Heart left ventricle (tissue), 13 donors: ENCODE measurements around the gene LONRF2.

ENCODE experiments used
- CTCF ChIP-seq, 12 donors: fragments of 200-600 bp; sonication (generic) in 4 of 12; IDR thresholded peaks; one replicate each; pipeline versions ENCODE4 v1.5.0 to v1.8.0; 2018 to 2022; ENCODE audit warnings: antibody characterized with exemption in 12 of 12, mild to moderate bottlenecking in 5 of 12
- POLR2A ChIP-seq, 2 donors: fragments of 450-650 bp; IDR thresholded peaks; one replicate each; pipeline ENCODE4 v1.6.1; 2017; ENCODE audit warnings: antibody characterized with exemption in 2 of 2, mild to moderate bottlenecking in 2 of 2, moderate library complexity in 2 of 2
- donor health status: ischemic (EF 13 %, LVEDD 7.1; RV severe dilation, severe dysfunction).
- donor health status: DM: no; HTN: yes; CAD: no.
- donor health status: DM: no; HTN: no; CAD: no.
- donor health status: ischemic (EF 25% LVEDD 6.9; RV normal size, moderate dysfunction).
- donor health status: ischemic (EF 25% LVEDD 5.7; RV mildly dilated, moderate dysfunction).
- donor health status: ischemic (EF 35%, LVEDD 5.7; RV mildly dilated, moderate dysfunction).
- donor health status: nonischemic (EF 11% LVEDD 7.7; RV severe dilation, severe dysfunction).
- donor health status: DM: yes; HTN: yes; CAD: no.
- donor health status: PGD.
- donor health status: ischemic (EF 29% LVEDD 5.4; RV normal size, mild dysfunction).
- donor health status: nonischemic (EF 23%, LVEDD 6.1; RV moderate dilation, normal function).

GRCh38 chr2:100279586-100280534 is 42.4 kb downstream of the LONRF2 start:
- TF ChIP-seq CTCF (IDR thresholded peaks at IDR 0.05) (no peak), POLR2A (IDR thresholded peaks at IDR 0.05) (no peak)
